IPS DF 4.7 (cell line): ENCODE measurements around the gene KRTDAP.

Experiments
- DNase-seq: peaks from one replicate; pipeline ENCODE4 v3.0.0-alpha.2; 2013; ENCODE audit warnings: low spot score; ENCODE audit errors: extremely low read depth

KRTDAP gene

GRCh38 chr19:35490364-35490763, at the start of gene KRTDAP:
KRTDAP (minus strand) TSS chr19:35490464; CDS start chr19:35490442, 22 bp downstream.
- no peak for DNase-seq

- DNase-seq: no peak
Measured at GRCh38 chr19:35539850-35540249, 49.6 kb upstream of the KRTDAP start.

- DNase-seq: no peak
Measured at GRCh38 chr19:35539314-35539713, 49.0 kb upstream of the KRTDAP start.

GRCh38 chr19:35534803-35535480, 44.7 kb upstream of the KRTDAP start:
- DNase-seq: no peak

DNA sequence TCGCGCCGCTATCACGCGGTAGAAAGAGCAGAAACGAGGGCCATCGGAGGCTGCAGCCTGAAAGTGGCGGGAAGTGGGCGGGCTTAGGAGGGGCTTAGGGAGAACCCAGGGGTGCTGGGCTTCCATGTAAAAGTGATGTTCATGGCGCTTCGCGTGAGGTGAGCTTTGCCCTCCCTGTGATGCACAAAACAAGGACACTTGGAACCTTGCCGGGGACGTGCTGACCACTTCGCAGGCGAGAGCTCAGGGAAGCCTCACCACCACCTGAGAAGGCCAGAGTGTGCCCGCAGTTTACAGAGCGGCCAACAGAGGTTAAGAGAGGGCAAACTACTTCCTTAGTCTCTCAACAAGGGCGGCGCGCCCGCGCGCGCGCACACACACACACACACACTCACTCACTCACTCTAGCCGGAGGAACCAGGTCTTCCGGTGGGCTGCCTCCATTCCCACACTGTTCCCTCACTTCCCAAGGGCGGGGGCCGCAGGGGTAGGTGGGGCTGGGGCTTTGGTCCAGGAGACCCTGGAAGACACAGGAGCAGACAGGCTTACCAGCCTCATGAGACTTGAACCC, 43.6 kb upstream of the KRTDAP start:
- no peak for DNase-seq

GRCh38 chr19:35533201-35533821, 43.0 kb upstream of the KRTDAP start, which contains the start of gene GAPDHS:
GAPDHS (plus strand) TSS chr19:35533456; CDS start chr19:35533528, 72 bp downstream.
- no peak for DNase-seq

GRCh38 chr19:35531291-35531690, 41.0 kb upstream of the KRTDAP start:
- no peak for DNase-seq

DNA sequence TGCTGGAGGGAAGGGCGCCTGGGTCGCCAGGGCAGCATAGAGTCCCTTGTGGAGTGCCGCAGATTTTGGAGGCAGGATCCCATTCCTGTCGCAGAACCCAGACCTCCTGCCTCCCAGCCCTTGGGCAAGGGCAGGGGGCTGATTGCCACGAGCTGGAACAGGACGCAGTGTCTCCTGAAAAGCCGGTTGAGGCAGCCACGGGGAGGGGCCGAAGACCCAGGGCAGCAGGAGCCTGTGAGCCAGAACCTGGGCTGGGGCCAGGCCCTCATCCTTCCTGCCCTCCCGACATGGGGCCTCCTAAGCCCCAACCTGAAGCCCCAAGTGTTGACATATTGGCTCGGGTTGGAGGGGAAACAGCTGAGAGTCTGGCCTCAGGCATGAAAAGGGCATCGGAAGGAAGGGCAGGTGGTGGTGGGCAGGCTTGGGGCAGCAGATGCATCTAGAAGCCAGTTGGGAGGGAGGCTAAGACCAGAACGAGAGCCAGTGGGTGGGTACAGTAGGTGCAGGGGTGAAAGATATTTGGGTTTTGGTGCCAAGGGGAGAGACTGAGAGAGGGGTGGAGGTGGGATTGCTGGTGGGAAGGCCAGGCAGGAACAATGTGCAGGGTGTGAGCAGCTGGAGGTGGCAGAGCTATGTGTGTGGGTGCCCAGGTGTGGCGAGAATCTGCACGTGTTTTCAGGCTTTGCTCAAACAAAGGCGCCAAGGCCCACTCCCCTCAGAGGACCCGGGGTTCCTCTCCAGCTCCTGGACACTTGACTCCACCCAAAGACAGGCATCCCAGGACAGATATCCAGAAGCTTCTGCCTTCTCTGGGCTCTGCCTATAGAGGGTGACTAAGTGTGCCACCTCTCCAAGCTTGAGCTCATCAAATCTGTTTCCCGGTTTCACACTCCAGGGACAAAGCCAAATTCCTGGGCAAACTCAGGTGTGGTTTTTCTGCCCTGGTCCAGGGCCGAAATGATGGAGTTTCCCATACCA, 39.3 kb upstream of the KRTDAP start:
- no peak for DNase-seq

GRCh38 chr19:35528218-35529038, 38.2 kb upstream of the KRTDAP start, which contains the start of gene SBSN:
SBSN (minus strand) TSS chr19:35528311; CDS start chr19:35528281, 30 bp downstream.
- no peak for DNase-seq

DNA sequence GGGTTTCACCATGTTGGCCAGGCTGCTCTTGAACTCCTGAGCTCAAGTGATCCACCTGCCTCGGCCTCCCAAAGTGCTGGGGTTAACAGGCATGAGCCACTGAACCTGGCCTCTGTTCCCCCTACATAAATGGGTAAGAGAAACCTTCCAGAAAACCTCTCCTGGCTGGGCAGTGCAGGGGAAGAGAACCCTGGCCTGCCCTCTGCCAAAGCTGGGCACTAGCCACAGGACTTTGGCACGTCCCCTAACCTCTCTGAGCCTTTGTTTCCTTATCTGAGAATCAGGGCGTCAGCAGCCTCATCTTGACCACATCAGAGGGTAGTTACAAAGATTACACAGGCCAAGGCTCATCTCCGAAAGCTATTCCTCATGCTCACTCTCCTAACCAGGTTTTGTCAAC, 35.6 kb upstream of the KRTDAP start:
- no peak for DNase-seq

DNA sequence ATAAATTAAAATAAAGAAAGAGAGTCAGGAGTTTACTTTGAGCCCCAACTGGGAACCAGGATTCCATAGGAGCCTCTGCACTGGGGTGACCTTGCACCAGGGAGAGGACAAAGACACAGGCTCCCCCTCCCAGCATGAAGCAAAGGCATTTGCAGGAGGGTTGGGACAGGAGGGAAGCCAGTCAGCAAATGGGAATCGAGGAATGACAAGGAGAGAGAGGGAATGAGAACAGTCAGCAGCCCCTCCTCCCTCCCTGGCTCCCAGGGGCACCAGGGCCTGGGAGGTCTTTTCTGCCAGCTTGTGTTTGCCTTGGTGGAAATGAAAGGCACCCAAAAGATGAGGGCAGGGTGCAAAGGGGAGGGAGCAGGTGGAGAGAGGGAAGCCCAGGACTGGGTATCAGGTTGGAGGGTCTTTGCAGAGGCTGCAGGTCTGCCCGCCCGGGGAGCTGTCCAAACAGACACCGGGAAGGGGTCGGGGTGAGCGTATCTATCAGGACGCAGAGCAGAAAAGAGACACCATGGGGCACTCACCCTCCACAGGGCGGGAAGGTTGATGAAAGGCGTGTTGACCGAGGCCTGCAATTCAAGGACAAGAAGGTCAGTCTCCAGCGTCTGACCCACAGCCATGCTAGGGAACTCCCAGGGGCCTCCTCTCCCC, 34.0 kb upstream of the KRTDAP start:
- DNase-seq: no peak

GRCh38 chr19:35522745-35523327, 32.6 kb upstream of the KRTDAP start:
- DNase-seq: no peak

DNA sequence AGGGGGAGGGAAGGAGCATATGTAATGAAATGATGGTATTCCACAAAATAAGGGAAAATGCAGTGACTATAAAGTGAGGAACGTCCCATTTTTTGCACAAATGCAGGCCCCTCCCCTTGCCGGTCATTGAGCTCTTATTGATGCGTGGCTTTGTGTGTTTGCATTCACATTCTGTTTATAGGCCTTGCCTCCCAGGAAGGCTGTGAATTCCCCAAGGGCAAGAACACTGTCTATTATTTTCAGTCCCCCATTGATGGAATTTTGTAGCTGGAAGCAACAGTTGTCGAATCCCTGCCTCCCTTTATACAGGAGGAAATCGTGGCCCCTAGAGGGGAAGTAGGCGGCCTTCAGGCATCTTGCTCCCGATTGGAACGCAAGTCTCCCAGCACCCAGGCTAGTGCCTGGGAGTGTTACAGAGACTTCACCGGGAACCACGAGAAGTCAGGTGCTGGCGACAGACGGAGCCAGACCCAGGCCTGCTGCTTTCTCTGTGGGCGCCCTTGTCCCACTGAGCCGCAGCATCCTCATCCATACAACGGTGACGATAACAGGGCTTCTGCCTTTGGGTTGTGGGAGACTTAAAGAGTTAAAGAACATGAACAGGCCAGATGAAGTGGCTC, 31.0 kb upstream of the KRTDAP start:
- DNase-seq: no peak

DNA sequence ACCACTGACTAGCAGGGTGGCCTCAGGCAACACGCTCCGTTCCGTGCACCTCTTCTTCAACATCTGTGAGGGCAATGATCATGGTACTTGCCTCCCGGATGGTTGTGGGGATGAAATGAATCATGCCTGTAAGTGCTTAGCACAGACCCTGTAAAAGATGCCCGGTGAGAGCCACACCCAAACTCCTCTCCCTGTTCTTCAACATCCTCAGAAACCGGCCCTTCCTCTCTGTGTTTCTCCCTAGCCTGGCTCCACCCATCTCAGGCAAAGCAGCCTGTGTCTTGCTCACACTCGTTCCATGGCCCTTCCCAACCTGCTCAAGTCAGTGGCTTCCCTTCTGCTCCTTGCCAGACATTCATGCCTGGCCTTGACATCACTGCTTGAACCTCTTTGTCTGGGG, 29.0 kb upstream of the KRTDAP start:
- no peak for DNase-seq

DNA sequence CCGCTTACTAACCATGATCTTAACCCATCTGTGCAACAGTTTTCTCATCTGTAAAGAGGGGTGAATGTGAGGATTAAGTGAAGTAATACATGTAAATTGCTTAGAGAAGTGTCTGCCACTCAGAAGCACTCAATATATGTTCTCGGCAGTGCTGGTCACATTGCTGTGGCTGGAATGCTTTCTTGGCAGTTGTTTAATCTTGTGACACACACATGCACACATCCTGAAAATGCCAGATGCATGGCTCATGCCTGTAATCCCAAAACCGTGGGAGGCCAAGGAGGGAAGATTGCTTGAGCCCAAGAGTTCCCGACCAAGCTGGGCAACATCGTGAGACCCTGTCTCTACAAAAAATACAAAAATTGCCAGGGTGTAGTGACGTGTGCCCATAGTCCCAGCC, 28.0 kb upstream of the KRTDAP start:
- DNase-seq: no peak

DNA sequence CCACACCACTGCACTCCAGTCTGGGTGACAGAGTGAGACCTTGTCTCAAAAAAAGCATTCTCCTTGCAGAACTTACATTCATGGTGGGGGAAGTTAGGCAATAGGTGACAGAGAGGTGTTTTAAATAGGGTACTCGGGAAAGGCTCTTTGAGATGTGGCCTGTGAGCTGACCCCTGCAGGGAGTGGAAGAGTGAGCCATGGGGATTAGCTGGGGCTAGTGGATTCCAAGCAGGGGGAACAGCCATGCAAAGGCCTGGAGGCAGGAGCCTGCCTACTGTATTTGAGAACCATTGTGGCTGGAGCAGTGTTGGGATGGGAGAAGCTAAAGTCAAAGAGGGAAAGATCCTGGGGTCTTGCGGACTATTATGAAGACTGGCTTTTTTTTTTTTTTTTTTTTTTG, 27.1 kb upstream of the KRTDAP start:
- no peak for DNase-seq

- no peak for DNase-seq
Measured at GRCh38 chr19:35516310-35516709, 26.0 kb upstream of the KRTDAP start.

- DNase-seq: no peak
Measured at GRCh38 chr19:35514282-35514809, 24.1 kb upstream of the KRTDAP start.
